Pancreas (tissue), 10 donors: ENCODE results near the gene PSG6. TPM values are rescaled to one million over a fixed set of nuclear protein-coding genes. Genes with fewer than 3 reads are reported as not detected.
A peak's percentile ranks its signal among the peaks of the same experiment; 100 is the strongest.
"Not testable (repeated sequence)": the region's sequence is repeated elsewhere in the genome, so short reads cannot be mapped to it uniquely, and the experiment has no call there.

ENCODE experiments used
- ATAC-seq, 4 donors: fragments of 200-7000 bp; cut with Tn5 transposase; one replicate each; pipeline versions ENCODE4 v1.8.0 to v1.9.1; 2020; ENCODE audit warnings: mild to moderate bottlenecking in 4 of 4, moderate library complexity in 4 of 4
- DNase-seq, 6 donors: peaks; one replicate each; pipeline ENCODE4 v3.0.0-alpha.2; 2020
- FAIRE-seq: peaks from 2 replicates; lab custom pipeline; 2012; peaks lifted over from hg19 to GRCh38; lab: Jason Lieb, UNC
- H3K27ac ChIP-seq, 4 donors: fragments of 200-600 bp; sonication (generic); 1 replicate in 3 of 4; 2 replicates in 1 of 4; pipeline versions ENCODE4 v1.5.0 to v1.8.0; 2020
- H3K27me3 ChIP-seq, 4 donors: fragments of 200-600 bp; one replicate each; pipeline ENCODE4 v1.8.0; 2021
- H3K36me3 ChIP-seq, 3 donors: fragments of 200-600 bp; sonication (generic) in 1 of 3; one replicate each; pipeline versions ENCODE4 v1.5.0 to v1.8.0; 2020 to 2021
- H3K4me1 ChIP-seq, 3 donors: fragments of 200-600 bp; one replicate each; pipeline ENCODE4 v1.8.0; 2021
- H3K4me3 ChIP-seq, 4 donors: fragments of 200-600 bp; sonication (generic) in 2 of 4; one replicate each; pipeline versions ENCODE4 v1.5.0 to v1.8.0; 2020 to 2021
- H3K9me3 ChIP-seq, 4 donors: fragments of 200-600 bp; one replicate each; pipeline ENCODE4 v1.8.0; 2021
- WGBS, 2 donors: extraction: QIAGEN DNeasy Blood & Tissue Kit; methylation state at CpG; one replicate each; pipeline ENCODE4 v1.1.7; 2013; 5-methylcytosine and 5-hydroxymethylcytosine counted together
- intact Hi-C, 3 donors: fragments of 100-400 bp; cut with DNase I; formaldehyde crosslinking; loops; one replicate each; pipeline versions ENCODE4 v1.11.1 to v1.14.2; 2022
- polyA plus RNA-seq, 2 donors: library from polyadenylated mRNA; stranded (reverse); fragments of 200-250 nt; gene quantifications; one replicate each; pipeline ENCODE4 v1.2.3, GENCODE V29; 2013
- total RNA-seq, 6 donors: library from RNA; stranded (reverse); fragmentation: NEBNext Ultra II Directional in 4 of 6; extraction: Animal tissue kit (Norgen Biotek cat#: 25700) in 4 of 6; gene quantifications; one replicate each; pipeline versions ENCODE4 v1.2.1 to v1.2.4, GENCODE V29; 2021 to 2023
- TF ChIP-seq, protein P1 (sequence below), 4 donors: fragments of 200-600 bp; sonication (generic) in 3 of 4; IDR thresholded peaks; one replicate each; pipeline versions ENCODE4 v1.5.0 to v1.8.0; 2021; ENCODE audit warnings: antibody characterized with exemption in 4 of 4
- donor health status: healthy with polysubstance abuse.
- donor health status: DM: no; HTN: no; CAD: no; lungs with moderate emphysema.
- donor health status: DM: no; HTN: no; CAD: no.
- donor health status: control.
- donor health status: control.
- donor health status: Bipolar disorder and iron deficiency.
- donor health status: DM: yes; HTN: yes; CAD: no.
- donor health status: DM: no; HTN: no; CAD: no.
- donor health status: DM: no; HTN: no; CAD: no.
- donor health status: DM: yes; HTN: yes; CAD: no.

PSG6 gene
- total and polyA plus RNA-seq, 8 donors = not detected

DNA sequence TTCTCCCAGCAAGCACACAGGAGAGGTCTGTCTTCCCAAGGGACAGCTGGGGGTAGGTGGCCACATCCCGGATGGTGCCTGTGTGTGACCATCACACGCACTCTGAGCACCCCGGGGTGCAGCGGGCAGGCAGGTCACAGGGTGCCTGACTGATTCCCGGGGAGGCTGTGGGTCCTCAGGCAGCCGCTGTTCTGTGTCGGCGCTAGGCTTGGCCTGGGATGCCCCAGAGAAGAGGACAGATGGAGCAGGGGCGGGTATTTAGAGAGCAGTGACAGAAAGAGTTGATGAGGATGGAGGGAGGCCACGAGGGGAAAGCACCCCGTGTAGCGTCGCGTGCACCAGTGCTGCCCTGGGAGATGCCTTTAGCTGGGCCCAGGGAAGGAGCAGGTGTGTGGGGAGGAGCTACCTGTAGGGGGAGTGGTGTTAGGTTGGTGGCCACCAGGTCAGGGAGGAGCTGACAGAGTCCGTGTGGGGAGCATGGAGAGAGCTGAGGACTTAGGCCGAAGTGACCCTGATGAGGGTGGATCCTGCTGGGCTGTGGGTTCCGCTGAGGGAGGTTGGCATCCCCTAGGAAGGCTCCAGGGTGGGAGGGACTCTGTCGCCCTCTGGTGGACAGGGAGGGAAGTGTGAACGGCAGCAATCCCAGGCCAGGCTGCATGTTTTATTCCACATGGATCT, 60.7 kb downstream of the PSG6 start:
- WGBS, 2 donors = 66 to 71% methylated on average over 19 of the region's 19 CpGs
- TF ChIP-seq, protein P1, sequence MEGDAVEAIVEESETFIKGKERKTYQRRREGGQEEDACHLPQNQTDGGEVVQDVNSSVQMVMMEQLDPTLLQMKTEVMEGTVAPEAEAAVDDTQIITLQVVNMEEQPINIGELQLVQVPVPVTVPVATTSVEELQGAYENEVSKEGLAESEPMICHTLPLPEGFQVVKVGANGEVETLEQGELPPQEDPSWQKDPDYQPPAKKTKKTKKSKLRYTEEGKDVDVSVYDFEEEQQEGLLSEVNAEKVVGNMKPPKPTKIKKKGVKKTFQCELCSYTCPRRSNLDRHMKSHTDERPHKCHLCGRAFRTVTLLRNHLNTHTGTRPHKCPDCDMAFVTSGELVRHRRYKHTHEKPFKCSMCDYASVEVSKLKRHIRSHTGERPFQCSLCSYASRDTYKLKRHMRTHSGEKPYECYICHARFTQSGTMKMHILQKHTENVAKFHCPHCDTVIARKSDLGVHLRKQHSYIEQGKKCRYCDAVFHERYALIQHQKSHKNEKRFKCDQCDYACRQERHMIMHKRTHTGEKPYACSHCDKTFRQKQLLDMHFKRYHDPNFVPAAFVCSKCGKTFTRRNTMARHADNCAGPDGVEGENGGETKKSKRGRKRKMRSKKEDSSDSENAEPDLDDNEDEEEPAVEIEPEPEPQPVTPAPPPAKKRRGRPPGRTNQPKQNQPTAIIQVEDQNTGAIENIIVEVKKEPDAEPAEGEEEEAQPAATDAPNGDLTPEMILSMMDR (IDR thresholded peaks at IDR 0.05) = peak in 2 of 4 donors; percentile 29 to 33
- not testable (repeated sequence) for H3K4me3 ChIP-seq, ATAC-seq, H3K36me3 ChIP-seq, FAIRE-seq, H3K4me1 ChIP-seq, H3K27ac ChIP-seq, H3K27me3 ChIP-seq, H3K9me3 ChIP-seq, DNase-seq
- intact Hi-C loops = loop anchor here in 1 of 3 donors (10.0 kb wide), 1 partner anchor 102 kb away; no protein-coding TSS in a partner anchor

DNA sequence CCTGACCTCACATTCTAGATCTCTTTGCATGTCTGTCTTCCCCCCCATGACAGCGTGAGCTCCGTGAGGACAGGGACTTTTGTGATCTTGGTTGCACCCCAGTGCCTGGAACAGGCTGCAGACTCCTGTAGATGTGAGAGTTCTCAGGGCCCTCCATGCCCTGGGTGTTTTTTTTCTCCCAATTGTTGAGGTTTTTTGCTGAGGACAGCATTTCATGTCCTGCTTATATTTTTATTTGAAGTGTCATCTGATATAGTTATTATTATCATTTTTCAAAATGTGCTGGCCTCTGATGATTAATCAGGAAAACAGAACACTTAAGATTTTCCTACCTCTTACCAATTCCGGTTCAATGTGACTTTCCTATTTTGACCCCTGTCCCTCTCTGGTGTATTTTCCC, 62.9 kb downstream of the PSG6 start:
- intact Hi-C loops = loop anchor here in 1 of 3 donors (10.0 kb wide), 1 partner anchor 100 kb away; no protein-coding TSS in a partner anchor
- ATAC-seq, FAIRE-seq, DNase-seq, H3K27ac ChIP-seq, H3K4me1 ChIP-seq, H3K36me3 ChIP-seq, H3K4me3 ChIP-seq, H3K27me3 ChIP-seq, H3K9me3 ChIP-seq: not testable (repeated sequence)
- WGBS, 2 donors = 75 to 82% methylated on average over 1 of the region's 3 CpGs

DNA sequence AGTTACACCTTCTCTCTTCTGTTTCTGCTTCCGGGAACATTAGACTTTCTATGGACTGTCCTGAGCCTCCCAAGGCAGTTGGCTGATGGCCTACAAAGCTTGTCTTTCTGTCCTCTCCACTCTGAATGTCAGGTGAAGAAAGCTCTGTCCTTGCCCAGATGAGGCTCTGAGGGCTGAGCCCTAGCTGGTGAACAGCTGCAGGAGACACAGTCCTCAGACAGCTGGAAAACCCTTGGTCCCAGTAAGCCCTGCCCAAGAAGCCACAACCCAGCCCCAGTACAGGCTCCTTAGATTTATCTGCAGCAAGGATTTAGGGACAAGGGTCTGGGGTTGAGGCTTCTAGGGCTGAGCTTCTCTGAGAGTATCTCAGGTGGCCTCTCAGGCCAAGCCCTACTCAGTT, 64.5 kb downstream of the PSG6 start:
- H3K4me1 ChIP-seq, H3K27me3 ChIP-seq, H3K9me3 ChIP-seq, ATAC-seq, H3K4me3 ChIP-seq, DNase-seq, FAIRE-seq, H3K36me3 ChIP-seq: not testable (repeated sequence)
- WGBS, 2 donors = 29 to 57% methylated on average over 1 of the region's 1 CpG
- peak overlapping the region in 1 of 4 donors; percentile 42 for H3K27ac ChIP-seq
- intact Hi-C loops = loop anchor here in 1 of 3 donors (10.0 kb wide), 1 partner anchor 98 kb away; no protein-coding TSS in a partner anchor

DNA sequence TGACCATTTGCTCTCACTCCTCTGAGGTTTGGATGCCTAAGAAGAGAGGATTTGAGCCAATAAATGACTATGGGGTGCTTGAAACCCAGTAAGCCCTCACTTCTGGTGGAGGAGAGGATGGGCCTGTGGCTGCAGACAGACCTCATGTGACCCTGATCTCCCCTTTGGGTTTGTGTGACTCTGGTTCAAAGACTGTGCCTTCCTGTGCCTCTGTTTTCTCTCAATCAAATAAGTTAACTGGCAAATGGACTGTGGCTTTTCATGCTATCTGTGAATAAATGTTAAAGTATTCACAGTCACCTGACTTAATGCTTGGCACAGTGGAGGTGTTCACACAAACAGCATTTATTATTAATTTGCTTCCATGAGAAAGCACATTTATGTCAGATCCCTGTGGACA, 64.9 kb downstream of the PSG6 start:
- H3K4me3 ChIP-seq, H3K27me3 ChIP-seq, H3K36me3 ChIP-seq, H3K4me1 ChIP-seq, ATAC-seq, FAIRE-seq, DNase-seq, H3K9me3 ChIP-seq: not testable (repeated sequence)
- H3K27ac ChIP-seq = peak overlapping the region in 1 of 4 donors; percentile 42
- intact Hi-C loops = loop anchor here in 1 of 3 donors (10.0 kb wide), 1 partner anchor 98 kb away; no protein-coding TSS in a partner anchor

Other genes with a start within 250 kb of the PSG6 start
- under 1 TPM in 2 of 6 donors, not detected in 4; 0.18 to 0.25 TPM for gene PSG3, start 177.4 kb downstream of the PSG6 start, total RNA-seq
- gene PSG3, start 177.4 kb downstream of the PSG6 start, polyA plus RNA-seq = not detected
- gene PSG8, start 152.2 kb downstream of the PSG6 start, total RNA-seq = under 1 TPM in 2 of 6 donors, not detected in 4; 0.15 to 0.56 TPM
- gene PSG8, start 152.2 kb downstream of the PSG6 start, polyA plus RNA-seq = under 1 TPM; 0.02 to 0.53 TPM
- not detected for gene PSG1, start 38.2 kb downstream of the PSG6 start, total RNA-seq
- gene PSG1, start 38.2 kb downstream of the PSG6 start, polyA plus RNA-seq = not detected
- not detected for gene PSG7, start 19.3 kb upstream of the PSG6 start, total RNA-seq
- not detected for gene PSG7, start 19.3 kb upstream of the PSG6 start, polyA plus RNA-seq
- not detected for gene PSG11, start 108.6 kb upstream of the PSG6 start, total RNA-seq
- not detected for gene PSG11, start 108.6 kb upstream of the PSG6 start, polyA plus RNA-seq
- gene PSG2, start 164.8 kb upstream of the PSG6 start, total RNA-seq = not detected
- gene PSG2, start 164.8 kb upstream of the PSG6 start, polyA plus RNA-seq = not detected